ENCODE data around the gene AIG1.
"Not testable (repeated sequence)": the region's sequence is repeated elsewhere in the genome, so short reads cannot be mapped to it uniquely, and the experiment has no call there.

The AIG1 gene

GRCh38 chr6:143059663-143060353 lies 881 bp upstream of the AIG1 start:
- DNase-seq = peak; percentile 29

- peak; percentile 79 for DNase-seq
These were observed 309 bp upstream of the AIG1 start for GRCh38 chr6:143060354-143060805.

GRCh38 chr6:143061597-143062385 lies 1.1 kb downstream of the AIG1 start:
- no peak for DNase-seq

- no peak for DNase-seq
These were observed 1.9 kb downstream of the AIG1 start for GRCh38 chr6:143062551-143062950.

GRCh38 chr6:143063631-143064030 lies 2.9 kb downstream of the AIG1 start:
- DNase-seq = no peak

- no peak for DNase-seq
These were observed 3.6 kb downstream of the AIG1 start for GRCh38 chr6:143064271-143064670.

GRCh38 chr6:143064951-143065683 lies 4.4 kb downstream of the AIG1 start:
- no peak for DNase-seq

- no peak for DNase-seq
These were observed 7.3 kb downstream of the AIG1 start for GRCh38 chr6:143068001-143068400.

GRCh38 chr6:143074101-143074500 lies 13.4 kb downstream of the AIG1 start:
- DNase-seq = no peak

- no peak for DNase-seq
These were observed 14.1 kb downstream of the AIG1 start for GRCh38 chr6:143074670-143075318.

GRCh38 chr6:143078468-143079324 lies 18.0 kb downstream of the AIG1 start:
- no peak for DNase-seq

GRCh38 chr6:143079325-143079640 lies 18.6 kb downstream of the AIG1 start:
- no peak for DNase-seq

GRCh38 chr6:143082274-143082673 lies 21.6 kb downstream of the AIG1 start:
- not testable (repeated sequence) for DNase-seq

GRCh38 chr6:143084019-143084418 lies 23.3 kb downstream of the AIG1 start:
- DNase-seq = not testable (repeated sequence)

- not testable (repeated sequence) for DNase-seq
These were observed 26.6 kb downstream of the AIG1 start for GRCh38 chr6:143087335-143087734.

- no peak for DNase-seq
These were observed 27.2 kb downstream of the AIG1 start for GRCh38 chr6:143087856-143088255.

- no peak for DNase-seq
These were observed 29.8 kb downstream of the AIG1 start for GRCh38 chr6:143090314-143091044.

- DNase-seq = no peak
These were observed 32.1 kb downstream of the AIG1 start for GRCh38 chr6:143092768-143093167.

GRCh38 chr6:143093290-143093689 lies 32.6 kb downstream of the AIG1 start:
- no peak for DNase-seq

- DNase-seq = no peak
These were observed 35.7 kb downstream of the AIG1 start for GRCh38 chr6:143096403-143096802.

GRCh38 chr6:143097224-143097795 lies 36.6 kb downstream of the AIG1 start:
- DNase-seq = no peak
